WTC11 (cell line): ENCODE measurements around the gene DGCR8. TPM values are rescaled to one million over a fixed set of nuclear protein-coding genes. Genes with fewer than 3 reads are reported as not detected.
A peak's percentile ranks its signal among the peaks of the same experiment; 100 is the strongest.

Source experiments
- ATAC-seq: fragments of 200-7000 bp; cut with Tn5 transposase; 2 replicates; pipeline ENCODE4 v1.10.0; 2021; ENCODE audit warnings: mild to moderate bottlenecking, moderate library complexity
- CTCF ChIA-PET: fragments of 300-600 bp; sonication (Branson Sonifier 250); formaldehyde crosslinking; loops from one replicate; lab custom pipeline; 2021; ENCODE audit warnings: antibody characterized with exemption; lab: Charles Lee
- POLR2A ChIA-PET: fragments of 350-600 bp; sonication (Branson Sonifier 250); formaldehyde crosslinking; loops from one replicate; lab custom pipeline; 2021; ENCODE audit warnings: antibody characterized with exemption; lab: Charles Lee
- DNase-seq: peaks from one replicate; pipeline ENCODE4 v3.0.0; 2021; ENCODE audit warnings: low spot score
- H3K27ac Mint-ChIP-seq: 2 replicates; pipeline ENCODE4 v1.8.0; 2021; ENCODE audit warnings: mixed read lengths
- H3K27me3 Mint-ChIP-seq: 2 replicates; pipeline ENCODE4 v1.8.0; 2021; ENCODE audit warnings: low read depth, mild to moderate bottlenecking, moderate library complexity, mixed read lengths
- H3K36me3 Mint-ChIP-seq: 2 replicates; pipeline ENCODE4 v1.8.0; 2021; ENCODE audit warnings: mixed read lengths
- H3K4me1 Mint-ChIP-seq: 2 replicates; pipeline ENCODE4 v1.8.0; 2022; ENCODE audit warnings: mixed read lengths
- H3K4me3 Mint-ChIP-seq: 2 replicates; pipeline ENCODE4 v1.8.0; 2021; ENCODE audit warnings: mild to moderate bottlenecking, moderate library complexity, mixed read lengths
- H3K9me3 Mint-ChIP-seq: 2 replicates; pipeline ENCODE4 v1.8.0; 2021; ENCODE audit warnings: mixed read lengths
- ELF4 ChIP-seq: sonication (generic); formaldehyde crosslinking; IDR thresholded peaks from 2 replicates; pipeline ENCODE4 v1.8.1; 2022; ENCODE audit warnings: low read depth, mild to moderate bottlenecking, moderate library complexity, missing genetic modification reagents
- ETV6 ChIP-seq: sonication (generic); formaldehyde crosslinking; IDR thresholded peaks from 2 replicates; pipeline ENCODE4 v1.8.1; 2022; ENCODE audit warnings: mild to moderate bottlenecking, missing genetic modification reagents
- FOXJ3 ChIP-seq: sonication (generic); formaldehyde crosslinking; IDR thresholded peaks from 2 replicates; pipeline ENCODE4 v1.9.0; 2021; ENCODE audit warnings: missing genetic modification reagents, mild to moderate bottlenecking, borderline replicate concordance
- FOXP1 ChIP-seq: sonication (generic); formaldehyde crosslinking; IDR thresholded peaks from 2 replicates; pipeline ENCODE4 v1.8.0; 2022; ENCODE audit warnings: missing genetic modification reagents, mild to moderate bottlenecking, moderate library complexity, borderline replicate concordance
- GRHL2 ChIP-seq: fragments of 250-450 bp; sonication (Bioruptor Pico); IDR thresholded peaks from 2 replicates; pipeline ENCODE4 v1.8.0; 2022; ENCODE audit warnings: mild to moderate bottlenecking, moderate library complexity; ENCODE audit not compliant: insufficient replicate concordance, severe bottlenecking
- IRF2 ChIP-seq: sonication (generic); formaldehyde crosslinking; IDR thresholded peaks from 2 replicates; pipeline ENCODE4 v1.8.0; 2022; ENCODE audit warnings: low read depth, missing genetic modification reagents, borderline replicate concordance
- JAZF1 ChIP-seq: fragments of 250-450 bp; sonication (Bioruptor Pico); IDR thresholded peaks from 2 replicates; pipeline ENCODE4 v1.9.0; 2021; ENCODE audit warnings: moderate library complexity, mild to moderate bottlenecking, inconsistent platforms
- MXD4 ChIP-seq: fragments of 250-450 bp; sonication (Bioruptor Pico); IDR thresholded peaks from 2 replicates; pipeline ENCODE4 v1.8.0; 2021; ENCODE audit warnings: mild to moderate bottlenecking, moderate library complexity, borderline replicate concordance
- MYBL2 ChIP-seq: sonication (generic); formaldehyde crosslinking; IDR thresholded peaks from 2 replicates; pipeline ENCODE4 v1.8.1; 2023; ENCODE audit warnings: mild to moderate bottlenecking, moderate library complexity, missing genetic modification reagents
- PRRX2 ChIP-seq: fragments of 250-450 bp; sonication (Bioruptor Pico); IDR thresholded peaks from 2 replicates; pipeline ENCODE4 v1.8.0; 2021; ENCODE audit warnings: mild to moderate bottlenecking
- RORB ChIP-seq: fragments of 250-450 bp; sonication (Bioruptor Pico); IDR thresholded peaks from 2 replicates; pipeline ENCODE4 v1.9.0; 2021; ENCODE audit warnings: mild to moderate bottlenecking
- SMAD4 ChIP-seq: sonication (generic); formaldehyde crosslinking; IDR thresholded peaks from 2 replicates; pipeline ENCODE4 v1.8.0; 2022; ENCODE audit warnings: mild to moderate bottlenecking, missing genetic modification reagents
- ZBTB21 ChIP-seq: sonication (generic); formaldehyde crosslinking; IDR thresholded peaks from 2 replicates; pipeline ENCODE4 v1.8.1; 2023; ENCODE audit warnings: mild to moderate bottlenecking, missing genetic modification reagents, borderline replicate concordance
- total RNA-seq: library from RNA; stranded (reverse); gene quantifications from 3 replicates; pipeline ENCODE4 v1.2.3, GENCODE V29; 2021
- TF ChIP-seq, protein P1 (sequence below): fragments of 200-600 bp; IDR thresholded peaks from 2 replicates; pipeline ENCODE4 v1.8.0; 2022; ENCODE audit warnings: antibody characterized with exemption
- TF ChIP-seq, protein P2 (sequence below): sonication (generic); formaldehyde crosslinking; IDR thresholded peaks from 2 replicates; pipeline ENCODE4 v1.8.1; 2023; ENCODE audit warnings: mild to moderate bottlenecking, moderate library complexity, missing genetic modification reagents
- TF ChIP-seq, protein P3 (sequence below): sonication (generic); formaldehyde crosslinking; IDR thresholded peaks from 2 replicates; pipeline ENCODE4 v1.8.1; 2023; ENCODE audit warnings: mild to moderate bottlenecking, missing genetic modification reagents, moderate library complexity
- TF ChIP-seq, protein P4 (sequence below): sonication (generic); formaldehyde crosslinking; IDR thresholded peaks from 2 replicates; pipeline ENCODE4 v1.8.1; 2023; ENCODE audit warnings: mild to moderate bottlenecking, missing genetic modification reagents
- TF ChIP-seq, protein P5 (sequence below): fragments of 250-450 bp; sonication (Bioruptor Pico); IDR thresholded peaks from 2 replicates; pipeline ENCODE4 v1.9.0; 2021; ENCODE audit warnings: mild to moderate bottlenecking
- TF ChIP-seq, protein P6 (sequence below): sonication (generic); formaldehyde crosslinking; IDR thresholded peaks from 2 replicates; pipeline ENCODE4 v1.8.0; 2022; ENCODE audit warnings: missing genetic modification reagents
- TF ChIP-seq, protein P7 (sequence below): fragments of 250-450 bp; sonication (Bioruptor Pico); IDR thresholded peaks from 2 replicates; pipeline ENCODE4 v1.9.0; 2021; ENCODE audit warnings: mild to moderate bottlenecking

DGCR8 gene
- total RNA-seq, 1 experiment from 2014 or later: 55.0 TPM

DNA sequence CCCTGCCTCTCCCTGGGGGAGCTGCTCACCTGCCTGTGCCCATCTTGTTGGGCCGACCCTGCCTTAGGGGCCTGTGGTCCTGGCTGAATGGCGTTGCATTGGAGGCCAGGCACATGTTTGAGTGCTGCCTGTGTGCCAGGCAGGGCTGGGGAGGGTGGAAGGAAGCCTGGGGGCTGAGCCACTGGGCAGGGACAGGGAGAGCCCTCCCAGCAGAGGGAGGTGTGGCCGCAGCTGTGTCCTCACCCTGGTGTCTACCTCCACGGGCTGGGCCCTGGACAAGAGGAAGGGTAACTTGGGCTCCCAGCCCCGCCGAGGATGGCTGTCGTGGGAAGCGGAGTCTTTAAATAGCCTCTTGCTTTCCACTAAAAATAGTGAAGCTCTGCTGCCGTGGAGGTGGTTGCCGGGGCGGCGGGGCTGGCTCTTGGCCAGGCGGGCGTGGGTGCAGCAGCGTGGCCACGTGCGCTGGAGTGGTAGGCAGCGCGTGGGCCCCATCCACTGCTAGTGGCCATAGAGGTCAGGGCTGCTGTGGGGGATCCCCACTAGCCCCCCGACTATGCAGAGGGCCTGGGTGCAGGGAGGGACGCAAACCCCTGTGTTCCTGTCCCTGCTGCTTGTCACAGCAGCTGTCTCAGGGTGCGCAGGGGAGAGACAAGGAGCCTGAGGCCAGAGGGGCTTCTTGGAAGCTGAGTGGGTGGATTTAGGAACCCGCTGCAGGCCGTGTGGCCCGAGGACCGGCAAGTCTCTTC, 57.8 kb downstream of the DGCR8 start:
- Mint-ChIP-seq H3K4me3 (no peak overlapping the region), H3K27ac (peak overlapping the region; percentile 68), H3K9me3 (no peaks in the 10 kb centered on the region), H3K27me3 (no peaks in the 10 kb centered on the region), H3K4me1 (0 out of 2 replicates have a peak, but pooled peaks cover 2% of the 10 kb centered on the region), H3K36me3 (no peaks in the 10 kb centered on the region)
- ChIA-PET POLR2A (no interaction called here), CTCF (interaction anchor here (0.9 to 2.8 kb wide), 5 partner anchors 16 to 167 kb away, joined by 3 to 10 read pairs (median 5); no protein-coding TSS in a partner anchor)
- TF ChIP-seq MXD4 (CRISPR knock-in tag) (no peak), PRRX2 (CRISPR knock-in tag) (no peak), ELF4 (CRISPR knock-in tag) (no peak), GRHL2 (CRISPR knock-in tag) (no peak), FOXP1 (no peak), ETV6 (no peak), MYBL2 (CRISPR knock-in tag) (no peak), SMAD4 (CRISPR knock-in tag) (no peak), ZBTB21 (CRISPR knock-in tag) (no peak), JAZF1 (CRISPR knock-in tag) (no peak), RORB (CRISPR knock-in tag) (no peak), IRF2 (CRISPR knock-in tag) (no peak), FOXJ3 (no peak)
- TF ChIP-seq, protein P1, sequence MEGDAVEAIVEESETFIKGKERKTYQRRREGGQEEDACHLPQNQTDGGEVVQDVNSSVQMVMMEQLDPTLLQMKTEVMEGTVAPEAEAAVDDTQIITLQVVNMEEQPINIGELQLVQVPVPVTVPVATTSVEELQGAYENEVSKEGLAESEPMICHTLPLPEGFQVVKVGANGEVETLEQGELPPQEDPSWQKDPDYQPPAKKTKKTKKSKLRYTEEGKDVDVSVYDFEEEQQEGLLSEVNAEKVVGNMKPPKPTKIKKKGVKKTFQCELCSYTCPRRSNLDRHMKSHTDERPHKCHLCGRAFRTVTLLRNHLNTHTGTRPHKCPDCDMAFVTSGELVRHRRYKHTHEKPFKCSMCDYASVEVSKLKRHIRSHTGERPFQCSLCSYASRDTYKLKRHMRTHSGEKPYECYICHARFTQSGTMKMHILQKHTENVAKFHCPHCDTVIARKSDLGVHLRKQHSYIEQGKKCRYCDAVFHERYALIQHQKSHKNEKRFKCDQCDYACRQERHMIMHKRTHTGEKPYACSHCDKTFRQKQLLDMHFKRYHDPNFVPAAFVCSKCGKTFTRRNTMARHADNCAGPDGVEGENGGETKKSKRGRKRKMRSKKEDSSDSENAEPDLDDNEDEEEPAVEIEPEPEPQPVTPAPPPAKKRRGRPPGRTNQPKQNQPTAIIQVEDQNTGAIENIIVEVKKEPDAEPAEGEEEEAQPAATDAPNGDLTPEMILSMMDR: no peak
- TF ChIP-seq, protein P2, sequence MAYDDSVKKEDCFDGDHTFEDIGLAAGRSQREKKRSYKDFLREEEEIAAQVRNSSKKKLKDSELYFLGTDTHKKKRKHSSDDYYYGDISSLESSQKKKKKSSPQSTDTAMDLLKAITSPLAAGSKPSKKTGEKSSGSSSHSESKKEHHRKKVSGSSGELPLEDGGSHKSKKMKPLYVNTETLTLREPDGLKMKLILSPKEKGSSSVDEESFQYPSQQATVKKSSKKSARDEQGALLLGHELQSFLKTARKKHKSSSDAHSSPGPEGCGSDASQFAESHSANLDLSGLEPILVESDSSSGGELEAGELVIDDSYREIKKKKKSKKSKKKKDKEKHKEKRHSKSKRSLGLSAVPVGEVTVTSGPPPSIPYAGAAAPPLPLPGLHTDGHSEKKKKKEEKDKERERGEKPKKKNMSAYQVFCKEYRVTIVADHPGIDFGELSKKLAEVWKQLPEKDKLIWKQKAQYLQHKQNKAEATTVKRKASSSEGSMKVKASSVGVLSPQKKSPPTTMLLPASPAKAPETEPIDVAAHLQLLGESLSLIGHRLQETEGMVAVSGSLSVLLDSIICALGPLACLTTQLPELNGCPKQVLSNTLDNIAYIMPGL (CRISPR knock-in tag): no peak
- TF ChIP-seq, protein P3, sequence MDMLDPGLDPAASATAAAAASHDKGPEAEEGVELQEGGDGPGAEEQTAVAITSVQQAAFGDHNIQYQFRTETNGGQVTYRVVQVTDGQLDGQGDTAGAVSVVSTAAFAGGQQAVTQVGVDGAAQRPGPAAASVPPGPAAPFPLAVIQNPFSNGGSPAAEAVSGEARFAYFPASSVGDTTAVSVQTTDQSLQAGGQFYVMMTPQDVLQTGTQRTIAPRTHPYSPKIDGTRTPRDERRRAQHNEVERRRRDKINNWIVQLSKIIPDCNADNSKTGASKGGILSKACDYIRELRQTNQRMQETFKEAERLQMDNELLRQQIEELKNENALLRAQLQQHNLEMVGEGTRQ (CRISPR knock-in tag): no peak
- TF ChIP-seq, protein P4, sequence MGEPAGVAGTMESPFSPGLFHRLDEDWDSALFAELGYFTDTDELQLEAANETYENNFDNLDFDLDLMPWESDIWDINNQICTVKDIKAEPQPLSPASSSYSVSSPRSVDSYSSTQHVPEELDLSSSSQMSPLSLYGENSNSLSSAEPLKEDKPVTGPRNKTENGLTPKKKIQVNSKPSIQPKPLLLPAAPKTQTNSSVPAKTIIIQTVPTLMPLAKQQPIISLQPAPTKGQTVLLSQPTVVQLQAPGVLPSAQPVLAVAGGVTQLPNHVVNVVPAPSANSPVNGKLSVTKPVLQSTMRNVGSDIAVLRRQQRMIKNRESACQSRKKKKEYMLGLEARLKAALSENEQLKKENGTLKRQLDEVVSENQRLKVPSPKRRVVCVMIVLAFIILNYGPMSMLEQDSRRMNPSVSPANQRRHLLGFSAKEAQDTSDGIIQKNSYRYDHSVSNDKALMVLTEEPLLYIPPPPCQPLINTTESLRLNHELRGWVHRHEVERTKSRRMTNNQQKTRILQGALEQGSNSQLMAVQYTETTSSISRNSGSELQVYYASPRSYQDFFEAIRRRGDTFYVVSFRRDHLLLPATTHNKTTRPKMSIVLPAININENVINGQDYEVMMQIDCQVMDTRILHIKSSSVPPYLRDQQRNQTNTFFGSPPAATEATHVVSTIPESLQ (CRISPR knock-in tag): no peak
- TF ChIP-seq, protein P5, sequence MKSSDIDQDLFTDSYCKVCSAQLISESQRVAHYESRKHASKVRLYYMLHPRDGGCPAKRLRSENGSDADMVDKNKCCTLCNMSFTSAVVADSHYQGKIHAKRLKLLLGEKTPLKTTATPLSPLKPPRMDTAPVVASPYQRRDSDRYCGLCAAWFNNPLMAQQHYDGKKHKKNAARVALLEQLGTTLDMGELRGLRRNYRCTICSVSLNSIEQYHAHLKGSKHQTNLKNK (CRISPR knock-in tag): no peak
- TF ChIP-seq, protein P6, sequence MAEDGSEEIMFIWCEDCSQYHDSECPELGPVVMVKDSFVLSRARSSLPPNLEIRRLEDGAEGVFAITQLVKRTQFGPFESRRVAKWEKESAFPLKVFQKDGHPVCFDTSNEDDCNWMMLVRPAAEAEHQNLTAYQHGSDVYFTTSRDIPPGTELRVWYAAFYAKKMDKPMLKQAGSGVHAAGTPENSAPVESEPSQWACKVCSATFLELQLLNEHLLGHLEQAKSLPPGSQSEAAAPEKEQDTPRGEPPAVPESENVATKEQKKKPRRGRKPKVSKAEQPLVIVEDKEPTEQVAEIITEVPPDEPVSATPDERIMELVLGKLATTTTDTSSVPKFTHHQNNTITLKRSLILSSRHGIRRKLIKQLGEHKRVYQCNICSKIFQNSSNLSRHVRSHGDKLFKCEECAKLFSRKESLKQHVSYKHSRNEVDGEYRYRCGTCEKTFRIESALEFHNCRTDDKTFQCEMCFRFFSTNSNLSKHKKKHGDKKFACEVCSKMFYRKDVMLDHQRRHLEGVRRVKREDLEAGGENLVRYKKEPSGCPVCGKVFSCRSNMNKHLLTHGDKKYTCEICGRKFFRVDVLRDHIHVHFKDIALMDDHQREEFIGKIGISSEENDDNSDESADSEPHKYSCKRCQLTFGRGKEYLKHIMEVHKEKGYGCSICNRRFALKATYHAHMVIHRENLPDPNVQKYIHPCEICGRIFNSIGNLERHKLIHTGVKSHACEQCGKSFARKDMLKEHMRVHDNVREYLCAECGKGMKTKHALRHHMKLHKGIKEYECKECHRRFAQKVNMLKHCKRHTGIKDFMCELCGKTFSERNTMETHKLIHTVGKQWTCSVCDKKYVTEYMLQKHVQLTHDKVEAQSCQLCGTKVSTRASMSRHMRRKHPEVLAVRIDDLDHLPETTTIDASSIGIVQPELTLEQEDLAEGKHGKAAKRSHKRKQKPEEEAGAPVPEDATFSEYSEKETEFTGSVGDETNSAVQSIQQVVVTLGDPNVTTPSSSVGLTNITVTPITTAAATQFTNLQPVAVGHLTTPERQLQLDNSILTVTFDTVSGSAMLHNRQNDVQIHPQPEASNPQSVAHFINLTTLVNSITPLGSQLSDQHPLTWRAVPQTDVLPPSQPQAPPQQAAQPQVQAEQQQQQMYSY (CRISPR knock-in tag): no peak
- TF ChIP-seq, protein P7, sequence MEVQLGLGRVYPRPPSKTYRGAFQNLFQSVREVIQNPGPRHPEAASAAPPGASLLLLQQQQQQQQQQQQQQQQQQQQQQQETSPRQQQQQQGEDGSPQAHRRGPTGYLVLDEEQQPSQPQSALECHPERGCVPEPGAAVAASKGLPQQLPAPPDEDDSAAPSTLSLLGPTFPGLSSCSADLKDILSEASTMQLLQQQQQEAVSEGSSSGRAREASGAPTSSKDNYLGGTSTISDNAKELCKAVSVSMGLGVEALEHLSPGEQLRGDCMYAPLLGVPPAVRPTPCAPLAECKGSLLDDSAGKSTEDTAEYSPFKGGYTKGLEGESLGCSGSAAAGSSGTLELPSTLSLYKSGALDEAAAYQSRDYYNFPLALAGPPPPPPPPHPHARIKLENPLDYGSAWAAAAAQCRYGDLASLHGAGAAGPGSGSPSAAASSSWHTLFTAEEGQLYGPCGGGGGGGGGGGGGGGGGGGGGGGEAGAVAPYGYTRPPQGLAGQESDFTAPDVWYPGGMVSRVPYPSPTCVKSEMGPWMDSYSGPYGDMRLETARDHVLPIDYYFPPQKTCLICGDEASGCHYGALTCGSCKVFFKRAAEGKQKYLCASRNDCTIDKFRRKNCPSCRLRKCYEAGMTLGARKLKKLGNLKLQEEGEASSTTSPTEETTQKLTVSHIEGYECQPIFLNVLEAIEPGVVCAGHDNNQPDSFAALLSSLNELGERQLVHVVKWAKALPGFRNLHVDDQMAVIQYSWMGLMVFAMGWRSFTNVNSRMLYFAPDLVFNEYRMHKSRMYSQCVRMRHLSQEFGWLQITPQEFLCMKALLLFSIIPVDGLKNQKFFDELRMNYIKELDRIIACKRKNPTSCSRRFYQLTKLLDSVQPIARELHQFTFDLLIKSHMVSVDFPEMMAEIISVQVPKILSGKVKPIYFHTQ: no peak
- DNase-seq (no peak), ATAC-seq (no peak)
